Stomach smooth muscle (tissue), 2 donors: ENCODE results near the gene ASB8.
"Not testable (repeated sequence)": the region's sequence is repeated elsewhere in the genome, so short reads cannot be mapped to it uniquely, and the experiment has no call there.

Experiments used
- H3K27ac ChIP-seq: one replicate; pipeline ENCODE4 v1.7.0; 2013; ENCODE audit warnings: mild to moderate bottlenecking, low read length, inconsistent platforms
- H3K27me3 ChIP-seq, 2 donors: one replicate each; pipeline ENCODE4 v1.7.0; 2013; ENCODE audit warnings: low read length in 2 of 2; ENCODE audit not compliant: insufficient read depth in 2 of 2, control insufficient read depth in 1 of 2
- H3K36me3 ChIP-seq, 2 donors: one replicate each; pipeline ENCODE4 v1.7.0; 2013; ENCODE audit warnings: low read length in 2 of 2; ENCODE audit not compliant: control insufficient read depth in 2 of 2, insufficient read depth in 2 of 2
- H3K4me1 ChIP-seq: one replicate; pipeline ENCODE4 v1.7.0; 2013; ENCODE audit warnings: low read length; ENCODE audit not compliant: control insufficient read depth, insufficient read depth
- H3K4me3 ChIP-seq, 2 donors: one replicate each; pipeline ENCODE4 v1.7.0; 2013; ENCODE audit warnings: low read length in 2 of 2
- H3K9ac ChIP-seq, 2 donors: one replicate each; pipeline ENCODE4 v1.7.0; 2013; ENCODE audit warnings: low read length in 2 of 2, mild to moderate bottlenecking in 1 of 2
- H3K9me3 ChIP-seq, 2 donors: one replicate each; pipeline ENCODE4 v1.7.0; 2013; ENCODE audit warnings: low read length in 2 of 2; ENCODE audit not compliant: control insufficient read depth in 2 of 2
- donor health status: healthy.
- donor health status: Pancreatic carcinoma.

Gene ASB8

GRCh38 chr12:48164451-48164850 is 7.1 kb upstream of the ASB8 start:
- Histone ChIP-seq H3K27me3 (peaks cover 0 to 4% of the 10 kb centered on the region in 2 donors), H3K9ac (no peak overlapping the region), H3K36me3 (no peaks in the 10 kb centered on the region), H3K9me3 (no peaks in the 10 kb centered on the region), H3K27ac (no peak overlapping the region), H3K4me1 (no peaks in the 10 kb centered on the region), H3K4me3 (no peak overlapping the region)

GRCh38 chr12:48163150-48163747 is 5.9 kb upstream of the ASB8 start:
- Histone ChIP-seq H3K9ac (no peak overlapping the region), H3K4me1 (no peaks in the 10 kb centered on the region)

GRCh38 chr12:48160807-48161206 is 3.5 kb upstream of the ASB8 start:
- H3K4me1 ChIP-seq: peaks cover 9% of the 10 kb centered on the region
- peaks cover 0 to 2% of the 10 kb centered on the region in 2 donors for H3K27me3 ChIP-seq
- no peaks in the 10 kb centered on the region for H3K9me3 ChIP-seq
- no peak overlapping the region for H3K9ac ChIP-seq
- no peak overlapping the region for H3K27ac ChIP-seq
- H3K4me3 ChIP-seq: no peak overlapping the region
- no peaks in the 10 kb centered on the region for H3K36me3 ChIP-seq

More at GRCh38 chr12:48163150-48163747, 5.9 kb upstream of the ASB8 start:
- H3K4me3 ChIP-seq: no peak overlapping the region
- H3K27me3 ChIP-seq: peaks cover 0 to 4% of the 10 kb centered on the region in 2 donors
- H3K36me3 ChIP-seq: no peaks in the 10 kb centered on the region
- H3K27ac ChIP-seq: no peak overlapping the region
- no peaks in the 10 kb centered on the region for H3K9me3 ChIP-seq

GRCh38 chr12:48160046-48160445 is 2.7 kb upstream of the ASB8 start:
- Histone ChIP-seq H3K27me3 (no peaks in the 10 kb centered on the region), H3K9ac (no peak overlapping the region)

GRCh38 chr12:48157889-48158370 is 615 bp upstream of the ASB8 start:
- H3K36me3 ChIP-seq: peaks cover 4 to 6% of the 10 kb centered on the region in 2 donors
- H3K9me3 ChIP-seq: no peaks in the 10 kb centered on the region
- peak overlapping the region; percentile 56 for H3K27ac ChIP-seq
- H3K9ac ChIP-seq: peak overlapping the region; percentile 25 to 81
- H3K4me3 ChIP-seq: peak overlapping the region; percentile 89 to 99
- H3K27me3 ChIP-seq: no peaks in the 10 kb centered on the region
- H3K4me1 ChIP-seq: peaks cover 9% of the 10 kb centered on the region

More at GRCh38 chr12:48160046-48160445, 2.7 kb upstream of the ASB8 start:
- H3K36me3 ChIP-seq: no peaks in the 10 kb centered on the region
- no peak overlapping the region for H3K27ac ChIP-seq
- H3K9me3 ChIP-seq: no peaks in the 10 kb centered on the region
- no peak overlapping the region for H3K4me3 ChIP-seq
- H3K4me1 ChIP-seq: peaks cover 9% of the 10 kb centered on the region

GRCh38 chr12:48156652-48157017 is 680 bp downstream of the ASB8 start:
- Histone ChIP-seq H3K27me3 (no peaks in the 10 kb centered on the region), H3K9me3 (no peaks in the 10 kb centered on the region), H3K4me1 (peaks cover 9% of the 10 kb centered on the region), H3K27ac (no peak overlapping the region), H3K4me3 (peak overlapping the region; percentile 89 to 99), H3K36me3 (peaks cover 6 to 12% of the 10 kb centered on the region in 2 donors), H3K9ac (peak overlapping the region; percentile 79 to 95)

GRCh38 chr12:48155786-48156185 is 1.5 kb downstream of the ASB8 start:
- H3K4me1 ChIP-seq: not testable (repeated sequence)
- H3K4me3 ChIP-seq: peak overlapping the region in 1 of 2 donors; percentile 99
- H3K36me3 ChIP-seq: peaks cover 15 to 21% of the 10 kb centered on the region in 2 donors

GRCh38 chr12:48151103-48151771 is 6.1 kb downstream of the ASB8 start:
- Histone ChIP-seq H3K27ac (no peak overlapping the region), H3K9ac (no peak overlapping the region), H3K4me1 (peaks cover 3% of the 10 kb centered on the region), H3K27me3 (no peaks in the 10 kb centered on the region), H3K36me3 (peaks cover 38 to 48% of the 10 kb centered on the region in 2 donors), H3K9me3 (no peaks in the 10 kb centered on the region), H3K4me3 (no peak overlapping the region)

More at GRCh38 chr12:48155786-48156185, 1.5 kb downstream of the ASB8 start:
- H3K9ac ChIP-seq, H3K27me3 ChIP-seq, H3K27ac ChIP-seq, H3K9me3 ChIP-seq: not testable (repeated sequence)

- no peaks in the 10 kb centered on the region for H3K27me3 ChIP-seq
- H3K4me3 ChIP-seq: no peak overlapping the region
- H3K9me3 ChIP-seq: no peaks in the 10 kb centered on the region
- peak overlapping the region in 1 of 2 donors; percentile 5 for H3K9ac ChIP-seq
- H3K4me1 ChIP-seq: no peaks in the 10 kb centered on the region
- peaks cover 60 to 72% of the 10 kb centered on the region in 2 donors for H3K36me3 ChIP-seq
- H3K27ac ChIP-seq: no peak overlapping the region
These were observed 11.3 kb downstream of the ASB8 start for GRCh38 chr12:48145981-48146380.

- Histone ChIP-seq H3K27ac (no peak overlapping the region), H3K9ac (no peak overlapping the region), H3K9me3 (no peaks in the 10 kb centered on the region), H3K4me1 (no peaks in the 10 kb centered on the region), H3K36me3 (peaks cover 51 to 74% of the 10 kb centered on the region in 2 donors), H3K4me3 (no peak overlapping the region), H3K27me3 (no peaks in the 10 kb centered on the region)
These were observed 13.4 kb downstream of the ASB8 start for GRCh38 chr12:48143898-48144297.
